Measurements from ENCODE around the gene NLN. TPM values are rescaled to one million over a fixed set of nuclear protein-coding genes. Genes with fewer than 3 reads are reported as not detected.

Gene NLN
- polyA plus RNA-seq, 4 donors: 2.2 to 11.7 (median 7.6) TPM

- H3K4me3 ChIP-seq (ENCODE audit: low read depth in 1 of 3, low read length in 3 of 3): no peak overlapping the region
- H3K27me3 ChIP-seq (ENCODE audit: control insufficient read depth in 3 of 3, insufficient read depth in 3 of 3, low read length in 3 of 3): no peaks in the 10 kb centered on the region
- 89 to 95% (median 91%) methylated on average over 4 of the region's 4 CpGs for WGBS, 3 donors
- no peaks in the 10 kb centered on the region for H3K4me1 ChIP-seq (ENCODE audit: control insufficient read depth in 3 of 3, insufficient read depth in 2 of 3, low read depth in 1 of 3, low read length in 2 of 3)
- no peak overlapping the region for H3K27ac ChIP-seq (ENCODE audit: low read depth in 1 of 3, low read length in 2 of 3)
- FAIRE-seq: no peak
- no peaks in the 10 kb centered on the region for H3K9me3 ChIP-seq (ENCODE audit: control insufficient read depth in 2 of 2, insufficient read depth in 1 of 2, low read depth in 1 of 2, low read length in 1 of 2)
- no peak for DNase-seq
- H3K36me3 ChIP-seq (ENCODE audit: control insufficient read depth in 3 of 3, insufficient read depth in 2 of 3, low read depth in 1 of 3, low read length in 3 of 3): no peaks in the 10 kb centered on the region
Measured at GRCh38 chr5:65695896-65696295, 26.1 kb upstream of the NLN start.

DNA sequence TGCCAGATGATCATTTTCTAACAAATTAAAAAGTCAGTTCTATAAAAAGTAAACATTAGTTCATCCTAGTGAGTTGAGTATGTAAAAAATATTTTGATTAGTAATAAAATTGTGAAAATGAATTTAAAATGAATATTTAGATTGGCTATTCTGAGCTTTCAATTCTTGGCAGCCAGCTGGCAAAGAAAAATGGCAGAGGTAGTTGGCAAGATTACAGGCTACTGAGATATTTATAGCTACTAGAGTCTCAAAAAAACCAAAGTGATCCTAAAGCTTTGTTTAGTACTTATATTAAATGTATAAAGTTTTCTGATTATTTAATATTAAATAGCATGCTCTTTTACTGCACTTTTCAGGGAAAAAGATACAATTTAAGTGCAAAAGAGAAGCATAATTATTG, 25.1 kb upstream of the NLN start:
- Histone ChIP-seq H3K9me3 (ENCODE audit: control insufficient read depth in 2 of 2, insufficient read depth in 1 of 2, low read depth in 1 of 2, low read length in 1 of 2) (no peaks in the 10 kb centered on the region), H3K4me3 (ENCODE audit: low read depth in 1 of 3, low read length in 3 of 3) (no peak overlapping the region), H3K27ac (ENCODE audit: low read depth in 1 of 3, low read length in 2 of 3) (no peak overlapping the region), H3K4me1 (ENCODE audit: control insufficient read depth in 3 of 3, insufficient read depth in 2 of 3, low read depth in 1 of 3, low read length in 2 of 3) (no peaks in the 10 kb centered on the region), H3K27me3 (ENCODE audit: control insufficient read depth in 3 of 3, insufficient read depth in 3 of 3, low read length in 3 of 3) (no peaks in the 10 kb centered on the region), H3K36me3 (ENCODE audit: control insufficient read depth in 3 of 3, insufficient read depth in 2 of 3, low read depth in 1 of 3, low read length in 3 of 3) (no peaks in the 10 kb centered on the region)
- DNase-seq: no peak
- FAIRE-seq: no peak

GRCh38 chr5:65699338-65699737, 22.7 kb upstream of the NLN start:
- Histone ChIP-seq H3K4me3 (ENCODE audit: low read depth in 1 of 3, low read length in 3 of 3) (no peak overlapping the region), H3K36me3 (ENCODE audit: control insufficient read depth in 3 of 3, insufficient read depth in 2 of 3, low read depth in 1 of 3, low read length in 3 of 3) (peaks cover 0 to 3% (median 0%) of the 10 kb centered on the region in 3 donors), H3K9me3 (ENCODE audit: control insufficient read depth in 2 of 2, insufficient read depth in 1 of 2, low read depth in 1 of 2, low read length in 1 of 2) (no peaks in the 10 kb centered on the region), H3K4me1 (ENCODE audit: control insufficient read depth in 3 of 3, insufficient read depth in 2 of 3, low read depth in 1 of 3, low read length in 2 of 3) (no peaks in the 10 kb centered on the region), H3K27ac (ENCODE audit: low read depth in 1 of 3, low read length in 2 of 3) (no peak overlapping the region), H3K27me3 (ENCODE audit: control insufficient read depth in 3 of 3, insufficient read depth in 3 of 3, low read length in 3 of 3) (no peaks in the 10 kb centered on the region)
- DNase-seq (no peak), FAIRE-seq (no peak)
- WGBS, 3 donors: 79 to 89% (median 86%) methylated on average over 4 of the region's 4 CpGs

GRCh38 chr5:65702036-65702435, 20.0 kb upstream of the NLN start:
- no peak for FAIRE-seq
- 40 to 86% (median 70%) methylated on average over 3 of the region's 3 CpGs for WGBS, 3 donors
- no peaks in the 10 kb centered on the region for H3K4me1 ChIP-seq (ENCODE audit: control insufficient read depth in 3 of 3, insufficient read depth in 2 of 3, low read depth in 1 of 3, low read length in 2 of 3)
- H3K27ac ChIP-seq (ENCODE audit: low read depth in 1 of 3, low read length in 2 of 3): no peak overlapping the region
- peaks cover 0 to 3% (median 0%) of the 10 kb centered on the region in 3 donors for H3K36me3 ChIP-seq (ENCODE audit: control insufficient read depth in 3 of 3, insufficient read depth in 2 of 3, low read depth in 1 of 3, low read length in 3 of 3)
- H3K9me3 ChIP-seq (ENCODE audit: control insufficient read depth in 2 of 2, insufficient read depth in 1 of 2, low read depth in 1 of 2, low read length in 1 of 2): no peaks in the 10 kb centered on the region
- no peaks in the 10 kb centered on the region for H3K27me3 ChIP-seq (ENCODE audit: control insufficient read depth in 3 of 3, insufficient read depth in 3 of 3, low read length in 3 of 3)
- no peak overlapping the region for H3K4me3 ChIP-seq (ENCODE audit: low read depth in 1 of 3, low read length in 3 of 3)
- peak in 1 of 2 donors; percentile 12 for DNase-seq

- Histone ChIP-seq H3K9me3 (ENCODE audit: control insufficient read depth in 2 of 2, insufficient read depth in 1 of 2, low read depth in 1 of 2, low read length in 1 of 2) (no peaks in the 10 kb centered on the region), H3K36me3 (ENCODE audit: control insufficient read depth in 3 of 3, insufficient read depth in 2 of 3, low read depth in 1 of 3, low read length in 3 of 3) (peaks cover 0 to 3% (median 0%) of the 10 kb centered on the region in 3 donors), H3K27ac (ENCODE audit: low read depth in 1 of 3, low read length in 2 of 3) (no peak overlapping the region), H3K4me1 (ENCODE audit: control insufficient read depth in 3 of 3, insufficient read depth in 2 of 3, low read depth in 1 of 3, low read length in 2 of 3) (no peaks in the 10 kb centered on the region), H3K4me3 (ENCODE audit: low read depth in 1 of 3, low read length in 3 of 3) (no peak overlapping the region), H3K27me3 (ENCODE audit: control insufficient read depth in 3 of 3, insufficient read depth in 3 of 3, low read length in 3 of 3) (no peaks in the 10 kb centered on the region)
- DNase-seq (no peak), FAIRE-seq (no peak)
- 57 to 80% (median 73%) methylated on average over 2 of the region's 2 CpGs for WGBS, 3 donors
Measured at GRCh38 chr5:65704621-65705239, 17.3 kb upstream of the NLN start.

GRCh38 chr5:65707663-65708062, 14.3 kb upstream of the NLN start:
- H3K4me1 ChIP-seq (ENCODE audit: control insufficient read depth in 3 of 3, insufficient read depth in 2 of 3, low read depth in 1 of 3, low read length in 2 of 3): no peaks in the 10 kb centered on the region
- H3K36me3 ChIP-seq (ENCODE audit: control insufficient read depth in 3 of 3, insufficient read depth in 2 of 3, low read depth in 1 of 3, low read length in 3 of 3): peaks cover 0 to 3% (median 0%) of the 10 kb centered on the region in 3 donors
- FAIRE-seq (no peak), DNase-seq (peak in 1 of 2 donors; percentile 13)
- no peaks in the 10 kb centered on the region for H3K9me3 ChIP-seq (ENCODE audit: control insufficient read depth in 2 of 2, insufficient read depth in 1 of 2, low read depth in 1 of 2, low read length in 1 of 2)
- 86 to 92% (median 88%) methylated on average over 4 of the region's 4 CpGs for WGBS, 3 donors
- no peaks in the 10 kb centered on the region for H3K27me3 ChIP-seq (ENCODE audit: control insufficient read depth in 3 of 3, insufficient read depth in 3 of 3, low read length in 3 of 3)
- no peak overlapping the region for H3K27ac ChIP-seq (ENCODE audit: low read depth in 1 of 3, low read length in 2 of 3)
- no peak overlapping the region for H3K4me3 ChIP-seq (ENCODE audit: low read depth in 1 of 3, low read length in 3 of 3)

DNA sequence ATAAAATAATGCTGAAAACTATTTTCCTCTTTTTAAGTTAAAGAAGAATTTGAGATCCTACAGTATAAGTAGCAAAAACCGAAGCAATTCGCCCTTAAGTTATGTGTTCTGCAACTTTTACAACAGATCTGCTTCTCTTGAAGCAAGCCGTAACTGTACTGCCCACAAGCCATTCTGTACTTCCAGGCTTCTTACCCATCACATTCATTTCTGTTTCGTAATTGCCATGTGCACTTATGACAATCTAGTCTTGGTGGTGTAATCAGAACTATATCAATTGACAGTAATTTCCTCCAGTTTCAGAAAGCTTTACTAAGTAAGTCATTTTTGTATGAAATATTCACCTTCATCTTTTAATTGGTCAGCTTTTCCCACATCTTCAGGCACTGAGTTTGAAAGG, 13.9 kb upstream of the NLN start:
- no peak for DNase-seq
- H3K27ac ChIP-seq (ENCODE audit: low read depth in 1 of 3, low read length in 2 of 3): no peak overlapping the region
- no peak overlapping the region for H3K4me3 ChIP-seq (ENCODE audit: low read depth in 1 of 3, low read length in 3 of 3)
- no peak for FAIRE-seq
- 92 to 94% (median 93%) methylated on average over 4 of the region's 4 CpGs for WGBS, 3 donors
- no peaks in the 10 kb centered on the region for H3K27me3 ChIP-seq (ENCODE audit: control insufficient read depth in 3 of 3, insufficient read depth in 3 of 3, low read length in 3 of 3)
- H3K4me1 ChIP-seq (ENCODE audit: control insufficient read depth in 3 of 3, insufficient read depth in 2 of 3, low read depth in 1 of 3, low read length in 2 of 3): no peaks in the 10 kb centered on the region
- H3K36me3 ChIP-seq (ENCODE audit: control insufficient read depth in 3 of 3, insufficient read depth in 2 of 3, low read depth in 1 of 3, low read length in 3 of 3): peaks cover 0 to 3% (median 0%) of the 10 kb centered on the region in 3 donors
- no peaks in the 10 kb centered on the region for H3K9me3 ChIP-seq (ENCODE audit: control insufficient read depth in 2 of 2, insufficient read depth in 1 of 2, low read depth in 1 of 2, low read length in 1 of 2)

DNA sequence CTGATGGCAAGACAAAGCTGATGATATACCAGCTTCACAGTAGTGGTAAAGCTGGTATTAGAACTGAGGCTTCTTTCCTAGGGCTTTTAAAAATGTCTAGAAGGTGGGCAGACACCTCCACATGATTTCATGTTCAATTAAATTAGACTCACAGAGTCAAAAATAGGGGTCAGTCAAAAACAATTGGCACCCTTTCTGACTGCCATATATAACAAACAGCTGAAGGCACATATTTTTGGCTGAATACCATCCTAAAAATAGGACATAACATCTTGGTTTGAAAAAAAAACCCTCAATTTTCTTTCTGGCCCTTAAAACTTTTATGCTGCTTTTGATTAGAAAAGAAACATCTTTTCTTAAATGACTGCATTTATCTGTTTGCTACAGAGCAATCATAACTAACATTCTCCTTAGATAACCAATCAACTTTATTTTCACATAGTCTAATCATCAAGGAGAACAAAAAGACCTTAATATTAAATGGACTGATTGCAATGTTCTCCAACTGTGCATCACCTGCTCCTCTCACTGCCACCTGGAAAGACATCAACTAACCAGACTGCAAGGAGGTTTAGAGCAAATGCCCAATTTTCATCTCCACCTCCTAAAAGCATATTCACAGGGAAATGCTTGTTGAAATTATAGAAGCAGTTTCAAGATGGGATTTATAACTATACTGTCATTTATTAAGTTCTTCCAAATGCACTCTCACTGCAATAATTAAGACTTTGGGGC, 3.3 kb upstream of the NLN start:
- Histone ChIP-seq H3K4me1 (ENCODE audit: control insufficient read depth in 3 of 3, insufficient read depth in 2 of 3, low read depth in 1 of 3, low read length in 2 of 3) (no peaks in the 10 kb centered on the region), H3K4me3 (ENCODE audit: low read depth in 1 of 3, low read length in 3 of 3) (no peak overlapping the region), H3K36me3 (ENCODE audit: control insufficient read depth in 3 of 3, insufficient read depth in 2 of 3, low read depth in 1 of 3, low read length in 3 of 3) (peaks cover 0 to 2% (median 0%) of the 10 kb centered on the region in 3 donors), H3K27me3 (ENCODE audit: control insufficient read depth in 3 of 3, insufficient read depth in 3 of 3, low read length in 3 of 3) (peaks cover 0 to 3% (median 0%) of the 10 kb centered on the region in 3 donors), H3K27ac (ENCODE audit: low read depth in 1 of 3, low read length in 2 of 3) (no peak overlapping the region), H3K9me3 (ENCODE audit: control insufficient read depth in 2 of 2, insufficient read depth in 1 of 2, low read depth in 1 of 2, low read length in 1 of 2) (no peaks in the 10 kb centered on the region)
- FAIRE-seq: no peak
- no peak for DNase-seq

Data from small intestine (tissue), 7 donors.